ENCODE data around the gene GPC4.
A peak's percentile ranks its signal among the peaks of the same experiment; 100 is the strongest.

The GPC4 gene

DNA sequence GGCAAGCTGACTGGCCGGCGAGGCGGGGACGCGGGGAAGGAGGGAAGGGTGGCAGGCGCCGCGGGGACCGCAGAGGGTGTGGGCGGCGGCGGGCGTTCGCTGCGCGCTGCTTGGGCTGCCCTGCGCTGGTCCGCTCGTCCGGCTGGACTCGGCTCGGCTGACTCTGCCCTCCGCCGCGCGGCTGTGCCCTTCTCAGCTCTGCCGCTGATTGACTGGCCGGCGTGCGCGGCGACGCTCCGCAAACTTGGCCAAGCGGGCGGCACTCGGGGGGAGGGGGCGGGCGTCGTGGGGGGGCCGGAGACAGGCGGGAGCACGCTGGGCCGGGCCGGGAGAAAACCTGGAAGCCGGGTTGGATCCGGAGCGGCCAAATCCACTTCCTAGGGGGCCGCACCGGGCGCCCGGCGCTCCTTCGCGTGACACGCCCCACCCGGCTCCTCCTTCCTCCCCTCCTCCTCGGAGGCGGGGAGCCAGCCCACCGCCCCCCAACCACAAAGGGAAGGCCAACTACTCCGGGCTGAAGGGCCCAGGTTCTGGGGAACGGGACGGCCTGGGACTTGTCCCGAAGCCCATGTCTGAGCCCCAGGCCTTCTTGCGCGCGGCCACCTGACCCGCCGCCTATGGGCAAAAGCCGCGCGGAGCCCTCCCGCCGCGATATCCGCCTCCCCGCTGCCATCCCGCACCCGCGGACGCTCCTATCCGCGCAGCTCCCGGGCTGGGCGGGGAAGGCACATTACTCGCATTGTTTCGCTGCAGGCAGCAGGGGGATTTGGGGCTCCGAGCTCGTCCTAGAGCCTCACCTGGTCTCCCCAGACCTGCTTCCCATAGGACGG lies at the start of gene GPC4:
TSS of gene GPC4 (minus strand) at position 214 of the 830 bp plus-strand sequence. CDS start 524 bp downstream, outside the sequence.
- H3K36me3 ChIP-seq (ENCODE audit: control insufficient read depth in 1 of 2, insufficient read depth in 2 of 2, low read length in 2 of 2): no peaks in the 10 kb centered on the region
- peak within 1 kb of the TSS; percentile 51 to 63 for H3K9ac ChIP-seq (ENCODE audit: low read depth in 1 of 2, low read length in 2 of 2)
- H3K27me3 ChIP-seq (ENCODE audit: control insufficient read depth in 1 of 2, insufficient read depth in 2 of 2, low read length in 2 of 2): no peaks in the 10 kb centered on the region
- H3K4me1 ChIP-seq (ENCODE audit: control insufficient read depth in 1 of 2, insufficient read depth in 2 of 2, low read length in 2 of 2): peaks cover 0 to 7% of the 10 kb centered on the region in 2 donors
- peak within 1 kb of the TSS; percentile 68 to 70 for H3K4me3 ChIP-seq (ENCODE audit: low read depth in 1 of 2, low read length in 2 of 2)
- no peaks in the 10 kb centered on the region for H3K9me3 ChIP-seq (ENCODE audit: control insufficient read depth in 1 of 2, low read length in 2 of 2)
- peak within 1 kb of the TSS; percentile 42 for H3K27ac ChIP-seq (ENCODE audit: low read depth, low read length)

DNA sequence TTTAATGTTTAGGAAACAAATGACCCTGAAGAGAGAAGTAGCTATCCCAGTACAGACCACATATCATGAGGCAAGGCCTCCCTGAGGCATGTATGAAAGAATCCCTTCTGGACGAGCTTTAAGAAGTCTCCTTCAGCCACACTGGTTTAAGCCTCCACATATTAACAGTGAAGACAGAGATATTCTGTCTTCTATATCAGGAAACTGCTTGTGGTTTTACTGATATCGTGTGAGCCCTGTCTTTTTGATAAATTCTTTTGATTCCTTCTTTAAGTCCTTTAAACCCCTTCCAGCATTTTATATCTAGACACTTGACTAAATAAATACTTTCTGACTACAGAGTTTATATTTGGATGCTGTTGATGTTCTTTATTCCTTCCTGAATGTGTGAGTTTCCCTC lies 45.9 kb upstream of the GPC4 start:
- Histone ChIP-seq H3K27ac (ENCODE audit: low read depth, low read length) (no peak overlapping the region), H3K9ac (ENCODE audit: low read depth in 1 of 2, low read length in 2 of 2) (no peak overlapping the region), H3K36me3 (ENCODE audit: control insufficient read depth in 1 of 2, insufficient read depth in 2 of 2, low read length in 2 of 2) (no peaks in the 10 kb centered on the region), H3K4me1 (ENCODE audit: control insufficient read depth in 1 of 2, insufficient read depth in 2 of 2, low read length in 2 of 2) (no peaks in the 10 kb centered on the region), H3K4me3 (ENCODE audit: low read depth in 1 of 2, low read length in 2 of 2) (no peak overlapping the region), H3K9me3 (ENCODE audit: control insufficient read depth in 1 of 2, low read length in 2 of 2) (no peaks in the 10 kb centered on the region), H3K27me3 (ENCODE audit: control insufficient read depth in 1 of 2, insufficient read depth in 2 of 2, low read length in 2 of 2) (no peaks in the 10 kb centered on the region)

DNA sequence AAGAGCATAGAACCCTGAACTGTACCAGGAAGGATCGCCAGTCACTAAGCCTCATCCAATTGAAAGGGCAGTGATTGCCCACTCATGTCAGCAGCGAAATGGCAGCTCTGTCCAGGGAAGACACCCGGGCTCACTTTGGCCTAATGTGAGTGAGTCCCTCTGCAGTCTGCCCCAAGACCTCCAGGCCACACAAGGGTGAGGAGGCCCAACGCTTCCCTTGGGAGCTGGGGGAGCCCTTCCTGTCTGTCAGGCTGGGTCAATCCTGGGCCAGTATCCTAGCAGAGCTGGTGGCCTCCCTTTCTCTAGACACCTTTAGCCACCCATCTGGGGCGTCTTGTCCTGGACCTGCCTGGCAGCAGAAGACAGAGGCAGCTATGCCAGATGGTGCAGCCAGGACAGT lies 39.6 kb upstream of the GPC4 start:
- Histone ChIP-seq H3K36me3 (ENCODE audit: control insufficient read depth in 1 of 2, insufficient read depth in 2 of 2, low read length in 2 of 2) (no peaks in the 10 kb centered on the region), H3K9ac (ENCODE audit: low read depth in 1 of 2, low read length in 2 of 2) (no peak overlapping the region), H3K9me3 (ENCODE audit: control insufficient read depth in 1 of 2, low read length in 2 of 2) (no peaks in the 10 kb centered on the region), H3K27ac (ENCODE audit: low read depth, low read length) (no peak overlapping the region), H3K4me1 (ENCODE audit: control insufficient read depth in 1 of 2, insufficient read depth in 2 of 2, low read length in 2 of 2) (no peaks in the 10 kb centered on the region), H3K27me3 (ENCODE audit: control insufficient read depth in 1 of 2, insufficient read depth in 2 of 2, low read length in 2 of 2) (no peaks in the 10 kb centered on the region), H3K4me3 (ENCODE audit: low read depth in 1 of 2, low read length in 2 of 2) (no peak overlapping the region)

DNA sequence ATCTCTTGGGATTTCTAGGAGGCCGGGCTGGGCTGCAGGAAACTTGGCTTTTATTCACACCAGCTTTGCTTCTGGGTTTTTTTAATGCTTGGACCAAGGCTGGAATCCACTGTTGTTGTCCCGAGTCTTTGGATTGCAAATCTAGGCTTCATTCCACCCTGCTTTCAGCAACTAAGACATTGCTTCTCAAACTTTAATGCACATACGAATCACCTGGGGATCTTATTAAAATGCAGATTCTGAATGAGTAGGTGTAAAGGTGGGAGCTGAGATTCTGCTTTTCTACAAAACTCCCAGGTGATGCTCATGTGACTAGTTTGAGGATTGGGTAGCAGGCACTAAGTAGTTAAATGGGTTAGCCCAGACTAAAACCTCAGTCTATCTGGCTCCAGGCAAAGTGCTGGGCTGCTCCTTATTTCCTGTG lies 39.2 kb upstream of the GPC4 start:
- Histone ChIP-seq H3K36me3 (ENCODE audit: control insufficient read depth in 1 of 2, insufficient read depth in 2 of 2, low read length in 2 of 2) (no peaks in the 10 kb centered on the region), H3K27me3 (ENCODE audit: control insufficient read depth in 1 of 2, insufficient read depth in 2 of 2, low read length in 2 of 2) (no peaks in the 10 kb centered on the region), H3K9me3 (ENCODE audit: control insufficient read depth in 1 of 2, low read length in 2 of 2) (no peaks in the 10 kb centered on the region), H3K4me1 (ENCODE audit: control insufficient read depth in 1 of 2, insufficient read depth in 2 of 2, low read length in 2 of 2) (no peaks in the 10 kb centered on the region), H3K9ac (ENCODE audit: low read depth in 1 of 2, low read length in 2 of 2) (no peak overlapping the region), H3K27ac (ENCODE audit: low read depth, low read length) (no peak overlapping the region), H3K4me3 (ENCODE audit: low read depth in 1 of 2, low read length in 2 of 2) (no peak overlapping the region)

DNA sequence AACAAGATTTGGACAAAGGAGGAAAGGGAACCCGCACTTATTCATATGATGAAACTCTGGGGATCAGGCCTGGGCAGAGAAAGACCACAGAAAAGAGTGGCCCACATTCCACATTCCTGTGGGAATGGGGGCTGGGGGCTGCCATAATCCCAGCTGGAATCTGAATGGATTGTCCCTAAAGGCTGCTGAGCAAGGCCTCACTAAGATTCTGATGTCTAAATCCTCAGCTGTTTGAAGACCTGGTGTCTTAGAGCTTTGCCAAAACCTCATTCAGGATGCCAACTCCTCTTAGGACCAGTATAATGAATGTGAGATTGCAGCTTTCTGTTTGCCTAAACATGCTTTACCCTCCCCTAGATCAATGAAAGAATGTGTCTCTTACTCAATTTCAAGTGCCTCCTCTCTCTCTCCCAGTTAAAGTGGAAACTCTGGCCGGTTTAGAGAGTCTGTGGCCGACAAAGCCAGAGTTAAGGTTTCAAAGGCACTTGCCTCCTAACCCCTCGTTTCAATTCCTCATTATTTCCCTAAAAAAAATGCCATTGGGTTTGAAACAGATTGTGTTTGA lies 33.3 kb upstream of the GPC4 start:
- no peaks in the 10 kb centered on the region for H3K27me3 ChIP-seq (ENCODE audit: control insufficient read depth in 1 of 2, insufficient read depth in 2 of 2, low read length in 2 of 2)
- H3K4me1 ChIP-seq (ENCODE audit: control insufficient read depth in 1 of 2, insufficient read depth in 2 of 2, low read length in 2 of 2): peaks cover 0 to 5% of the 10 kb centered on the region in 2 donors

DNA sequence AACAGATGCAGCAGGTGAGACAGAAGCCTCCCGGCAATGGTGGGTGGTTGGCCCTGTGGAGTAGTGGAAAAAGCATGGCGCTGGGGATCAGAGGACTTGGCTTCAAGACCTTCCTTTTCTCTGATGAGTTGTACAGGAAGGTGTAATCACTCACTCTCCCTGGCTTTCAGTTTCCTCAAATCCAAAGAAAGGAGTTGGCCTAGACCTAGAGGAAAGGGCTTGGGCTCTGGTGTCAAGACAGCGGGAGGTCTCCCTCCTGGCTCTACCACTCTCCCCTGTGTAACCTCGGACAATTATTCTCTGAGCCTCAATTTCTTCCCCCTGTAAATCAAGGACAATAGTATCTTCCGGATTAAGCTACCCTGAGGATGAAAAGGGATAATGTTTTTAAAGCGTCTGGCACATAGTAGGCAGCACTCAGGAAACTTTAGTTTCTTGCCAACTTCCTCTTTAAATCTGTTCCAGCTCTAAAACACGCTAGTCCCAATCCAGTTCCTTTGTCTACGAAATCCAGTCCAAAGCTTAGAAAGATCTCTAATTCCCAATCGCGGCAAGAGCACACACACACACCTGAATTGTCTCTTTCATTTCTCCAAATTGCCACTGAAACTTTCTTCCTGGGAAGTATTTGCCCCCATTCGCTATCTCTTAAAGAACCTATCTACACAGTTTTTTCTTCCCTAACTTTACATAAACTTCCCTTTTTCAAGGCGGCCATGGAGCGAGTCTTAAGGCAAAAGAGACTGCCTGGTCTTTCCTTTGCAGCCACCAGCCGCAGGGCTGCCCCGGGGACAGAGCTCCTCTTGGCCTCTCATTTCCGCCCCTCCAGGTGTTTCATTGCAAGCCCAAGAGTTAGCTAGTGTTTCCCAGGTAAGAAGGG lies 29.9 kb upstream of the GPC4 start:
- Histone ChIP-seq H3K4me3 (ENCODE audit: low read depth in 1 of 2, low read length in 2 of 2) (peak overlapping the region; percentile 58 to 59), H3K4me1 (ENCODE audit: control insufficient read depth in 1 of 2, insufficient read depth in 2 of 2, low read length in 2 of 2) (peaks cover 0 to 5% of the 10 kb centered on the region in 2 donors)

More for the DNA sequence above, 33.3 kb upstream of the GPC4 start:
- Histone ChIP-seq H3K27ac (ENCODE audit: low read depth, low read length) (no peak overlapping the region), H3K36me3 (ENCODE audit: control insufficient read depth in 1 of 2, insufficient read depth in 2 of 2, low read length in 2 of 2) (no peaks in the 10 kb centered on the region), H3K9me3 (ENCODE audit: control insufficient read depth in 1 of 2, low read length in 2 of 2) (no peaks in the 10 kb centered on the region), H3K4me3 (ENCODE audit: low read depth in 1 of 2, low read length in 2 of 2) (no peak overlapping the region), H3K9ac (ENCODE audit: low read depth in 1 of 2, low read length in 2 of 2) (no peak overlapping the region)

DNA sequence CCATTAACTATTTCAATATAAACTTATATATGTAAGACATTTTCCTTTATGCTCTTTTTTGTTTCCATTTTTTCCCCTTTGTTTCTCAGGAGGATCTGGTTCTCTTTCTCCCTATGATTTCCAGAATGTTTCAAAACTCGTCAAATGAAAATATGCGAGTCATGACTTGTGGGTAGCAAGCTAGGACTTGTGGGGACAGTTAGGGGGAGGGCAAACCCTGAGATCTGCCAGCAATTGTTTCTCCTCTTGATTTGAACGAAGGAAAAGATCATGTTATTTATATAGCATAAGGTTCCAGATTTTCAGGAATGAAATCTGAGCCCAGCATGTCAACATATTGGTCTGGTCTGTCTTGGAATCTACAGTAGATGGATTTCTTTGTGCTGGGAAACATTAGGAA lies 28.9 kb upstream of the GPC4 start:
- Histone ChIP-seq H3K36me3 (ENCODE audit: control insufficient read depth in 1 of 2, insufficient read depth in 2 of 2, low read length in 2 of 2) (no peaks in the 10 kb centered on the region), H3K4me1 (ENCODE audit: control insufficient read depth in 1 of 2, insufficient read depth in 2 of 2, low read length in 2 of 2) (peaks cover 0 to 5% of the 10 kb centered on the region in 2 donors), H3K9me3 (ENCODE audit: control insufficient read depth in 1 of 2, low read length in 2 of 2) (no peaks in the 10 kb centered on the region), H3K9ac (ENCODE audit: low read depth in 1 of 2, low read length in 2 of 2) (no peak overlapping the region), H3K4me3 (ENCODE audit: low read depth in 1 of 2, low read length in 2 of 2) (no peak overlapping the region), H3K27me3 (ENCODE audit: control insufficient read depth in 1 of 2, insufficient read depth in 2 of 2, low read length in 2 of 2) (no peaks in the 10 kb centered on the region), H3K27ac (ENCODE audit: low read depth, low read length) (no peak overlapping the region)

More for the DNA sequence above, 29.9 kb upstream of the GPC4 start:
- Histone ChIP-seq H3K36me3 (ENCODE audit: control insufficient read depth in 1 of 2, insufficient read depth in 2 of 2, low read length in 2 of 2) (no peaks in the 10 kb centered on the region), H3K9ac (ENCODE audit: low read depth in 1 of 2, low read length in 2 of 2) (peak overlapping the region; percentile 12 to 37), H3K27me3 (ENCODE audit: control insufficient read depth in 1 of 2, insufficient read depth in 2 of 2, low read length in 2 of 2) (no peaks in the 10 kb centered on the region), H3K9me3 (ENCODE audit: control insufficient read depth in 1 of 2, low read length in 2 of 2) (no peaks in the 10 kb centered on the region), H3K27ac (ENCODE audit: low read depth, low read length) (no peak overlapping the region)

DNA sequence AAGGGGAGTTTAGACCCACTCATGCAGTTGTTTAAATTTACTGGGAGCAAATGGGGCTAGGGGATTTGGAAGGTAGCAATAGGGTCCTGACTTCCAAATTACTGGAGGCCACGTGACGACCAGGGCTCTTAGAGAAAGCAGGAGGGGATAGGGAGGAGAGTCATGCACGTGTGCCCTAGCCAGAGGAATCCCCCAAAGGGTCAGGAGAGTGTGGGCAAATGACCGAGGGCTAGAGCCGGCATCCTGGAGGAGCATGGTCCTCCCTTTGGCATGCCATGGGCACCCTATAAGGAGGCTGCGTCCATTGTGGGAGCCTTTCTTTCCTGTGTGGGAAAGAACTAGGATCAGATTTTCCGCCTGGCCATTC lies 25.5 kb upstream of the GPC4 start:
- no peaks in the 10 kb centered on the region for H3K36me3 ChIP-seq (ENCODE audit: control insufficient read depth in 1 of 2, insufficient read depth in 2 of 2, low read length in 2 of 2)
- H3K4me1 ChIP-seq (ENCODE audit: control insufficient read depth in 1 of 2, insufficient read depth in 2 of 2, low read length in 2 of 2): peaks cover 2 to 5% of the 10 kb centered on the region in 2 donors
- H3K9me3 ChIP-seq (ENCODE audit: control insufficient read depth in 1 of 2, low read length in 2 of 2): no peaks in the 10 kb centered on the region
- H3K27me3 ChIP-seq (ENCODE audit: control insufficient read depth in 1 of 2, insufficient read depth in 2 of 2, low read length in 2 of 2): no peaks in the 10 kb centered on the region
- H3K27ac ChIP-seq (ENCODE audit: low read depth, low read length): no peak overlapping the region
- no peak overlapping the region for H3K9ac ChIP-seq (ENCODE audit: low read depth in 1 of 2, low read length in 2 of 2)
- no peak overlapping the region for H3K4me3 ChIP-seq (ENCODE audit: low read depth in 1 of 2, low read length in 2 of 2)

DNA sequence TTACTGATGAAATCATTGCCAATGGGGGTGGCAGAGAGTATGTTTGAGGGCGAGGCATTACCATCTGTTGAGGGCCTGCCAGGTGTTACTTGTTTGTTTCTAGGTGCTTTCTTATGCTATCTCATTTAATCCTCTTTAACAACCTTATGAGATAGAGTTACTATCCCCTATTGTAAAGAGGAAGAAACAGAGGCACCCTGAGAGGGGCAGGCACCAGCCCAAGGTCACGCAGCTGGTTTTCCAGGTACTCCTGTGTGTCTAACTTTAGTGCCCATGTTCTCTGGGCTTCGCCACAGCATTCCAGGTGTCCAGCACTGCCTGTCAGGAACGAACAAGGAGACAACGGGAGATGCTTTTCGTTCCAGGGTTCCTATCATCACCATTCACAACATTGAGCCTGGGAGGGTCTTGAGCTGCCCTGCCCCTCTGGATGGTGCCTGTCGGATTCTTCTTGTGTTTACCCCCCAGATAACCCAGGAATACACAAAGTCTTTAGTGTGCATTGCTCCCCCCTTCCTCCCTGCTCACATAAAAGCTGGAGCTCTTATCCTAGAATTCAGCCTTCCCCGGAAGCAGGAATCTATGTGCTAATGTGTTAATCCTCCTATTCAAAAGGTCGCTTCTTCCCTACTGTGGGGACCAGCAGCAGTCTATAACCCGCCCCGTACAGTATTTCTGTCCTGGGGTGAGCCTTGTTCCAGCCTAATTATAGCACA lies 24.9 kb upstream of the GPC4 start:
- H3K9me3 ChIP-seq (ENCODE audit: control insufficient read depth in 1 of 2, low read length in 2 of 2): no peaks in the 10 kb centered on the region
- peaks cover 5 to 6% of the 10 kb centered on the region in 2 donors for H3K4me1 ChIP-seq (ENCODE audit: control insufficient read depth in 1 of 2, insufficient read depth in 2 of 2, low read length in 2 of 2)
- no peak overlapping the region for H3K27ac ChIP-seq (ENCODE audit: low read depth, low read length)
- H3K27me3 ChIP-seq (ENCODE audit: control insufficient read depth in 1 of 2, insufficient read depth in 2 of 2, low read length in 2 of 2): no peaks in the 10 kb centered on the region
- no peak overlapping the region for H3K9ac ChIP-seq (ENCODE audit: low read depth in 1 of 2, low read length in 2 of 2)
- no peak overlapping the region for H3K4me3 ChIP-seq (ENCODE audit: low read depth in 1 of 2, low read length in 2 of 2)
- no peaks in the 10 kb centered on the region for H3K36me3 ChIP-seq (ENCODE audit: control insufficient read depth in 1 of 2, insufficient read depth in 2 of 2, low read length in 2 of 2)
